ENCODE measurements around the gene AGPAT4. TPM values are rescaled to one million over a fixed set of nuclear protein-coding genes. Genes with fewer than 3 reads are reported as not detected.

Gene AGPAT4
- polyA plus RNA-seq, 3 donors, result 6.4 to 15.8 (median 6.9) TPM

DNA sequence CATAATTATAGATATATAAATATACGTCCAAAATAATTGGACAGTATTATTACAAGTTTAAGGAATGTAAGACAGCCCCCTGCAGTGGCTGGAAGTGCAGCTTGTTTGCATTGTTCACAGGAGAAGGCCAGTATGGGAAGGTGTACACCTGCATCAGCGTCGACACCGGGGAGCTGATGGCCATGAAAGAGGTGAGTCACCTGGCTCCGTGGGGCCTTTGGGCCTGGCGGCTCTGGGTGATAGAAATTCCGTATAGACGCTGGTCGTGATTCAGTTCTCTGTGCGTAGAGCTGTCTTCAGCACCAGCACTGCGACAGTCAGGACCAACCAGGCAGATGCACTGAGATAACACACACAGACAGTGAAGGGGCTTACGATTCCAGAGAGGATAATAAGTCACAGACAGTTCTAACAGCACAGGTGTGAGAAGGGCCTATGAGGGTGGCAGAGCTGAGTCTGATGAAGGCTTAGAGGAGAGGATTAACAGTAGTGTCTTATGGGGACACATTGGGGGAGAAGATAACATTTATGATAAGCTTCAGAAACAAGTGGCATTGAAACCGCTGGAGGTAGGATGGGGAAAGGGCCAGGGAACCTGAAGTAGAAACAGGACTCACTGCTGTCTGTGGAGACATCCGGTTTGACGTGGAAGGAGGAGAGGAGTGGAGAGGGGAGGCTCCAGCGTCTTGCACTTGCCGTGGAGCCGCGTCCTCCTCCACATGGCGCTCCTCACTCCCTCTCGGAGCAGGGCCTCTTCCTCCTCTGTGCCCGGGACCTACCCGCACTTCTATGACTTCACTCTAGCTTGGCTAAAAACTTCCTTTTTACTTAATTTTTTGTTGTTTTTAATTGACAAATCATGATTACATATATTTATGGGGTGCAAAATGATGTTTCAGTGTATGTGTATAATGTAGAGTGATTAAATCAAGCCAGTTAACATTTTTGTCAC lies 165.8 kb downstream of the AGPAT4 start:
- no peak overlapping the region for H3K9ac ChIP-seq (ENCODE audit: insufficient read depth, low read length, poor library complexity, severe bottlenecking)
- 95% methylated on average over 10 of the region's 23 CpGs for WGBS (ENCODE audit: insufficient coverage)

GRCh38 chr6:161105408-161105807 lies 168.5 kb downstream of the AGPAT4 start:
- H3K79me2 ChIP-seq (ENCODE audit: insufficient read depth, low read length), result no peaks in the 10 kb centered on the region
- H3K36me3 ChIP-seq (replicated peaks in 1 of 2; ENCODE audit: control insufficient read depth in 1 of 2, insufficient read depth in 2 of 2, low read length in 2 of 2), result peaks cover 43 to 93% of the 10 kb centered on the region in 2 donors
- H3K4me2 ChIP-seq (replicated peaks; ENCODE audit: extremely low read depth, low read length, poor library complexity, severe bottlenecking), result no peak overlapping the region
- peaks cover 25% of the 10 kb centered on the region for H3K4me1 Mint-ChIP-seq
- no peak for DNase-seq
- H3K36me3 Mint-ChIP-seq, result peaks cover 73 to 78% of the 10 kb centered on the region in 2 donors
- H3K27ac ChIP-seq (ENCODE audit: low read depth in 1 of 2, low read length in 2 of 2), result peak overlapping the region in 1 of 2 donors; percentile 38
- H3K4me3 Mint-ChIP-seq, result no peak overlapping the region
- H4K20me1 ChIP-seq (ENCODE audit: insufficient read depth, low read length), result no peaks in the 10 kb centered on the region
- peaks cover 0 to 3% (median 0%) of the 10 kb centered on the region in 7 donors for H3K9me3 Mint-ChIP-seq
- peaks cover 0 to 1% (median 0%) of the 10 kb centered on the region in 3 donors for H3K27me3 Mint-ChIP-seq (ENCODE audit: low read depth in 3 of 3)
- peaks cover 23 to 27% of the 10 kb centered on the region in 2 donors for H3K4me1 ChIP-seq (ENCODE audit: control insufficient read depth in 1 of 2, insufficient read depth in 2 of 2, low read length in 2 of 2)
- H2AFZ ChIP-seq (ENCODE audit: insufficient read depth, low read depth, low read length, poor library complexity, severe bottlenecking), result no peak overlapping the region
- WGBS (ENCODE audit: insufficient coverage), result 100% methylated on average over 1 of the region's 2 CpGs
- H3K4me3 ChIP-seq (replicated peaks in 1 of 3; ENCODE audit: low read depth in 2 of 3, low read length in 3 of 3), result no peak overlapping the region
- TF ChIP-seq, protein P1, sequence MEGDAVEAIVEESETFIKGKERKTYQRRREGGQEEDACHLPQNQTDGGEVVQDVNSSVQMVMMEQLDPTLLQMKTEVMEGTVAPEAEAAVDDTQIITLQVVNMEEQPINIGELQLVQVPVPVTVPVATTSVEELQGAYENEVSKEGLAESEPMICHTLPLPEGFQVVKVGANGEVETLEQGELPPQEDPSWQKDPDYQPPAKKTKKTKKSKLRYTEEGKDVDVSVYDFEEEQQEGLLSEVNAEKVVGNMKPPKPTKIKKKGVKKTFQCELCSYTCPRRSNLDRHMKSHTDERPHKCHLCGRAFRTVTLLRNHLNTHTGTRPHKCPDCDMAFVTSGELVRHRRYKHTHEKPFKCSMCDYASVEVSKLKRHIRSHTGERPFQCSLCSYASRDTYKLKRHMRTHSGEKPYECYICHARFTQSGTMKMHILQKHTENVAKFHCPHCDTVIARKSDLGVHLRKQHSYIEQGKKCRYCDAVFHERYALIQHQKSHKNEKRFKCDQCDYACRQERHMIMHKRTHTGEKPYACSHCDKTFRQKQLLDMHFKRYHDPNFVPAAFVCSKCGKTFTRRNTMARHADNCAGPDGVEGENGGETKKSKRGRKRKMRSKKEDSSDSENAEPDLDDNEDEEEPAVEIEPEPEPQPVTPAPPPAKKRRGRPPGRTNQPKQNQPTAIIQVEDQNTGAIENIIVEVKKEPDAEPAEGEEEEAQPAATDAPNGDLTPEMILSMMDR (IDR thresholded peaks at IDR 0.05), result no peak
- H3K9ac ChIP-seq (ENCODE audit: insufficient read depth, low read length, poor library complexity, severe bottlenecking), result no peak overlapping the region
- intact Hi-C loops (cut with micrococcal nuclease), result no loop called here
- H3K27ac Mint-ChIP-seq, result peak overlapping the region in 3 of 7 donors; percentile 0 to 73 (median 3)
- H3K9me3 ChIP-seq (replicated peaks in 1 of 2; ENCODE audit: control insufficient read depth in 1 of 2, insufficient read depth in 1 of 2, low read length in 2 of 2), result no peaks in the 10 kb centered on the region
- H3K27me3 ChIP-seq (ENCODE audit: control insufficient read depth in 2 of 2, insufficient read depth in 2 of 2, low read length in 2 of 2), result no peaks in the 10 kb centered on the region

More for the DNA sequence above, 165.8 kb downstream of the AGPAT4 start:
- H3K27me3 Mint-ChIP-seq (ENCODE audit: low read depth in 3 of 3), result peaks cover 0 to 1% (median 0%) of the 10 kb centered on the region in 3 donors
- Histone ChIP-seq H3K27me3 (ENCODE audit: control insufficient read depth in 2 of 2, insufficient read depth in 2 of 2, low read length in 2 of 2) (no peaks in the 10 kb centered on the region), H3K36me3 (replicated peaks in 1 of 2; ENCODE audit: control insufficient read depth in 1 of 2, insufficient read depth in 2 of 2, low read length in 2 of 2) (peaks cover 51 to 94% of the 10 kb centered on the region in 2 donors), H3K4me1 (ENCODE audit: control insufficient read depth in 1 of 2, insufficient read depth in 2 of 2, low read length in 2 of 2) (peaks cover 34 to 41% of the 10 kb centered on the region in 2 donors), H4K20me1 (ENCODE audit: insufficient read depth, low read length) (no peaks in the 10 kb centered on the region), H3K4me2 (replicated peaks; ENCODE audit: extremely low read depth, low read length, poor library complexity, severe bottlenecking) (no peak overlapping the region), H3K4me3 (replicated peaks in 1 of 3; ENCODE audit: low read depth in 2 of 3, low read length in 3 of 3) (no peak overlapping the region), H3K79me2 (ENCODE audit: insufficient read depth, low read length) (no peaks in the 10 kb centered on the region), H3K9me3 (replicated peaks in 1 of 2; ENCODE audit: control insufficient read depth in 1 of 2, insufficient read depth in 1 of 2, low read length in 2 of 2) (no peaks in the 10 kb centered on the region), H2AFZ (ENCODE audit: insufficient read depth, low read depth, low read length, poor library complexity, severe bottlenecking) (peak overlapping the region; percentile 15), H3K27ac (ENCODE audit: low read depth in 1 of 2, low read length in 2 of 2) (peak overlapping the region; percentile 55 to 78)
- intact Hi-C loops (cut with micrococcal nuclease), result no loop called here
- H3K9me3 Mint-ChIP-seq, result peaks cover 0 to 3% (median 0%) of the 10 kb centered on the region in 7 donors
- H3K4me1 Mint-ChIP-seq, result peaks cover 35% of the 10 kb centered on the region
- DNase-seq, result peak in 2 of 3 donors; percentile 15 to 54
- TF ChIP-seq, protein P1 (IDR thresholded peaks at IDR 0.05), result no peak
- peak overlapping the region; percentile 75 to 96 (median 92) for H3K27ac Mint-ChIP-seq
- peaks cover 79 to 93% of the 10 kb centered on the region in 2 donors for H3K36me3 Mint-ChIP-seq
- H3K4me3 Mint-ChIP-seq, result peak overlapping the region in 1 of 2 donors; percentile 46
